SK-N-SH treated with all-trans-retinoic acid at 6 μM for 48 hours (cell line): Measurements from ENCODE around the gene LUC7L3.

Experiments
- PATZ1 ChIP-seq: fragments of 250-450 bp; sonication (Bioruptor Pico); IDR thresholded peaks from 2 replicates; pipeline ENCODE4 v1.8.0; 2020; ENCODE audit warnings: mild to moderate bottlenecking, moderate library complexity, borderline replicate concordance
- TSHZ2 ChIP-seq: fragments of 250-450 bp; sonication (Bioruptor Pico); IDR thresholded peaks from 2 replicates; pipeline ENCODE4 v1.5.0; 2020; ENCODE audit warnings: mild to moderate bottlenecking, moderate library complexity
- ZFP3 ChIP-seq: fragments of 250-450 bp; sonication (Bioruptor Pico); IDR thresholded peaks from 2 replicates; pipeline ENCODE4 v1.5.0; 2020; ENCODE audit warnings: mild to moderate bottlenecking, moderate library complexity
- ZFP30 ChIP-seq: fragments of 450-650 bp; formaldehyde crosslinking; IDR thresholded peaks from 2 replicates; pipeline ENCODE4 v1.5.0; 2022; ENCODE audit warnings: mild to moderate bottlenecking, moderate library complexity
- ZNF565 ChIP-seq: fragments of 450-650 bp; formaldehyde crosslinking; conservative IDR thresholded peaks from 2 replicates; pipeline ENCODE4 v1.5.0; 2020; ENCODE audit warnings: low read depth, mild to moderate bottlenecking, moderate library complexity

GRCh38 chr17:50763716-50764475 lies 44.5 kb downstream of the LUC7L3 start:
- TF ChIP-seq PATZ1 (CRISPR knock-in tag), result no peak
- TF ChIP-seq ZFP3 (CRISPR knock-in tag), result no peak
- no peak for TF ChIP-seq ZFP30 (CRISPR knock-in tag)
- no peak for TF ChIP-seq ZNF565 (CRISPR knock-in tag)
- TF ChIP-seq TSHZ2 (CRISPR knock-in tag), result no peak
